Measurements from ENCODE around the gene MYOM3. TPM values are rescaled to one million over a fixed set of nuclear protein-coding genes. Genes with fewer than 3 reads are reported as not detected.

Gene MYOM3
- total RNA-seq, 1 donor from 2014 or later: not detected

GRCh38 chr1:24113641-24114033 is 1.7 kb upstream of the MYOM3 start:
- no peak overlapping the region for H3K27ac Mint-ChIP-seq (ENCODE audit: unreplicated experiment)
- peaks cover 34% of the 10 kb centered on the region for H3K27me3 Mint-ChIP-seq (ENCODE audit: low read depth)
- no peaks in the 10 kb centered on the region for H3K36me3 Mint-ChIP-seq (ENCODE audit: low read depth)
- DNase-seq (ENCODE audit: low read depth, low spot score): no peak
- H3K4me3 Mint-ChIP-seq: no peak overlapping the region
- no peaks in the 10 kb centered on the region for H3K9me3 Mint-ChIP-seq
- TF ChIP-seq CTCF (conservative IDR thresholded peaks at IDR 0.05): no peak
- H3K4me1 Mint-ChIP-seq: peaks cover 5% of the 10 kb centered on the region

- Mint-ChIP-seq H3K27ac (ENCODE audit: unreplicated experiment) (no peak overlapping the region), H3K27me3 (ENCODE audit: low read depth) (peaks cover 33% of the 10 kb centered on the region), H3K9me3 (no peaks in the 10 kb centered on the region), H3K4me1 (peaks cover 13% of the 10 kb centered on the region), H3K36me3 (ENCODE audit: low read depth) (no peaks in the 10 kb centered on the region), H3K4me3 (no peak overlapping the region)
- TF ChIP-seq CTCF (conservative IDR thresholded peaks at IDR 0.05): no peak
- no peak for DNase-seq (ENCODE audit: low read depth, low spot score)
These were observed 506 bp downstream of the MYOM3 start for GRCh38 chr1:24111262-24111995.

- Mint-ChIP-seq H3K9me3 (no peaks in the 10 kb centered on the region), H3K36me3 (ENCODE audit: low read depth) (no peaks in the 10 kb centered on the region), H3K27me3 (ENCODE audit: low read depth) (peaks cover 27% of the 10 kb centered on the region), H3K4me3 (no peak overlapping the region), H3K27ac (ENCODE audit: unreplicated experiment) (no peak overlapping the region), H3K4me1 (peaks cover 13% of the 10 kb centered on the region)
- no peak for TF ChIP-seq CTCF (conservative IDR thresholded peaks at IDR 0.05)
- DNase-seq (ENCODE audit: low read depth, low spot score): no peak
These were observed 1.2 kb downstream of the MYOM3 start for GRCh38 chr1:24110642-24111261.

- no peak for DNase-seq (ENCODE audit: low read depth, low spot score)
- TF ChIP-seq CTCF (conservative IDR thresholded peaks at IDR 0.05): no peak
- no peak overlapping the region for H3K4me3 Mint-ChIP-seq
- H3K9me3 Mint-ChIP-seq: no peaks in the 10 kb centered on the region
- no peaks in the 10 kb centered on the region for H3K36me3 Mint-ChIP-seq (ENCODE audit: low read depth)
- H3K27ac Mint-ChIP-seq (ENCODE audit: unreplicated experiment): no peak overlapping the region
- H3K4me1 Mint-ChIP-seq: peaks cover 13% of the 10 kb centered on the region
- H3K27me3 Mint-ChIP-seq (ENCODE audit: low read depth): peaks cover 27% of the 10 kb centered on the region
These were observed 2.1 kb downstream of the MYOM3 start for GRCh38 chr1:24109686-24110475.

- Mint-ChIP-seq H3K36me3 (ENCODE audit: low read depth) (no peaks in the 10 kb centered on the region), H3K9me3 (no peaks in the 10 kb centered on the region), H3K4me3 (no peak overlapping the region), H3K27ac (ENCODE audit: unreplicated experiment) (no peak overlapping the region), H3K4me1 (peaks cover 13% of the 10 kb centered on the region), H3K27me3 (ENCODE audit: low read depth) (peaks cover 26% of the 10 kb centered on the region)
- DNase-seq (ENCODE audit: low read depth, low spot score): no peak
- no peak for TF ChIP-seq CTCF (conservative IDR thresholded peaks at IDR 0.05)
These were observed 2.8 kb downstream of the MYOM3 start for GRCh38 chr1:24109166-24109483.

All from neural crest cell (in vitro differentiated cells).